GM18502 (cell line): ENCODE data around the gene SLC8B1.
A peak's percentile ranks its signal among the peaks of the same experiment; 100 is the strongest.

Experiments
- ATAC-seq: cut with Tn5 transposase; IDR thresholded peaks from one replicate; pipeline ENCODE4 v1.9.1; 2021; ENCODE audit warnings: mild to moderate bottlenecking; ENCODE audit not compliant: unreplicated experiment, poor library complexity

Gene SLC8B1

GRCh38 chr12:113334786-113335539, at the start of gene SLC8B1:
Gene SLC8B1 (minus strand): TSS chr12:113335109. CDS start chr12:113332878, 2,231 bp downstream.
- ATAC-seq: peak; percentile 92

DNA sequence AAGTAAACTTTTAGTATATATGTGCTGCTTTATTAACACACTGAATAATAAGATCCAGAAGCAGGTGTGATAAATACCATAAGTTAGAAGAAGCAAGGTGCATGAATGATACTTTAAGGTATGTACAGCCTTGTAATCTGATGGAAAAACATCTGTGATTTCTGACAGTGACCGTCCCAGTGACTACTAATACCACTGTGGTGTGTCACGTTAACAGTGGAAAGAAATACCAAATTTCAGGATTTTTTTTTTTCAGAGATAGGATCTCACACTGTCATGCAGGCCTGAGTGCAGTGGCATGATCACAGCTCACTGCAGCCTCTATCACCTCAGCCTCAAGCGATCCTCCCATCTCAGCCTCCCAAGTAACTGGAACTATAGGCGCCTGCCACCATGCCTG, 47.3 kb upstream of the SLC8B1 start:
- ATAC-seq: no peak

- no peak for ATAC-seq
These were observed 46.3 kb upstream of the SLC8B1 start for GRCh38 chr12:113381220-113381619.

DNA sequence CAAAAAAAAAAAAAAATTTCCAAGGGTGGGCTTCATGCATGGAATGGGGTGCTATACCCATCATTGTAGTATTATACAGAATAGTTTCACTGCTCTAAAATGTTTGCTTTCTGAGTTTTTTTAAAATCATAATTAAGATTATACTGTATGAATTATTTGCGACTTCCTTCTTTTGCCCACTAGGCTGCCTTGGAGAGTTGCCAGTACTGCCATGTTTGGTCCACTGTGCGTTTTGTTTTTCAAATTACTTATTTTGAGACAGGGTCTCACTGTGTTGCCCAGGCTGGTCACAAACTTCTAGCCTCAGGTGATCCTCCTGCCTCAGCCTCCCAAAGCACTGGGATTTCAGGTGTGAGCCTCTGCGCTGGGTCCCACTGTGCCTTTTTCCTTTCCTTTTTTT, 43.4 kb upstream of the SLC8B1 start:
- ATAC-seq: no peak

DNA sequence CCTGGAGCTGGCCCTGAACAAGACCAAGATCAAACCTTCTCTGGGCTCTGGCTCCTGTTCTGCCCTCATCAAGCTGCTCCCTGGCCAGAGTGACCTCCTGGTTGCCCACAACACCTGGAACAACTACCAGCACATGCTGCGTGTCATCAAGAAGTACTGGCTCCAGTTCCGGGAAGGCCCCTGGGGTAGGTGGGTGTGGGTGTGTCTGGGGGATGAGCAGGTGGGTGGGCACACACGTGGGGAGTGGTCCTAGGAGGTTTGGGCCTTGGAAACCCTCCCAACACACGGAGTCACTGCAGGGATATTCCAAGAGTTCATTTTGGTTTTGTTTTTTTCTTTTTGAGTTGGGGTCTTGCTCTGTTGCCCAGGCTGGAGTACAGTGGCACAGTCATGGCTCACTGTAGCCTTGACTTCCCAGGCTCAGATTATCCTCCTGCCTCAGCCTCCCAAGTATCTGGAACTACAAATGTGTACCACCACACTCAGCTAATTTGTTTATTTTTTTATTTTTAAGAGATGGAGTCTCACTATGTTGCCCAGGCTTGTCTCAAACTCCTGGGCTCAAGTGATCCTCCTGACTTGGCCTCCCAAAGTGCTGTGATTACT, 40.0 kb upstream of the SLC8B1 start:
- ATAC-seq: no peak

- no peak for ATAC-seq
These were observed 39.1 kb upstream of the SLC8B1 start for GRCh38 chr12:113373969-113374368.

- no peak for ATAC-seq
These were observed 38.5 kb upstream of the SLC8B1 start for GRCh38 chr12:113373440-113373839.

DNA sequence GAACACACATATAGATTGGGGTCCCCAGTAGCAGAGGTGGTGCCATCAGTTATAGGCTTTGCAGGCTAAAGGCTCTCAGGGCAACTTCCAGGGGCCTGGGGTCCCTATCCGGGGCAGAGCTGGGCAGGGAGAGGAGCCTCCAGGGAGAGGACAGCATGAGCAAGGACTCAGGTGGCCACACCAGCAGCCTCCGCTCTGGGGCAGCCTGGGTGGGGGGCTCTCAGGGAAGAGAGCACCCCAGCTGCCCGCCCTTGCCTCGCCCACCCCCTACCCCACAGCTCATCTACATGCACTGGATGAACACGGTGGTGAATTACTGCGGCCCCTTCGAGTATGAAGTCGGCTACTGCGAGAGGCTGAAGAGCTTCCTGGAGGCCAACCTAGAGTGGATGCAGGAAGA, 37.5 kb upstream of the SLC8B1 start:
- ATAC-seq: no peak

DNA sequence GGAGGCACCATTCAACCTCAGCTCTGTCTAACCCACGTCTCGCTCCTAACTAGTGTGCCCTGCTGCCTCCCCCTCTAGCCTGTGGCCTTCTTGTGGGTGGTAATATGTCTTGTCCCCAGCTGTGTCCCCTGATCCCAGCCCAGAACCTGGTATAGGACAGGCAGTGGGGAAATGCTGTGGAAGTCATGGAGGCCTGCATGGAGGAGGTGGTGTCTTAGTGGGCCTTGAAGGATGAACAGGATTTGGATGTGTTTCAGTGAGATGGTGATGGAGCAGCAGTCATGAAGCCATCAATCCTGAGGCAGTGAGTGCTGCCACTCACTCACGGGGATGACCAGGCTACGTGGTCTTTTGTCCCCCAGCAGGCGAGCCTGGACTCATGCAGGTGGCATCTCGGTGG, 36.9 kb upstream of the SLC8B1 start:
- ATAC-seq: no peak

DNA sequence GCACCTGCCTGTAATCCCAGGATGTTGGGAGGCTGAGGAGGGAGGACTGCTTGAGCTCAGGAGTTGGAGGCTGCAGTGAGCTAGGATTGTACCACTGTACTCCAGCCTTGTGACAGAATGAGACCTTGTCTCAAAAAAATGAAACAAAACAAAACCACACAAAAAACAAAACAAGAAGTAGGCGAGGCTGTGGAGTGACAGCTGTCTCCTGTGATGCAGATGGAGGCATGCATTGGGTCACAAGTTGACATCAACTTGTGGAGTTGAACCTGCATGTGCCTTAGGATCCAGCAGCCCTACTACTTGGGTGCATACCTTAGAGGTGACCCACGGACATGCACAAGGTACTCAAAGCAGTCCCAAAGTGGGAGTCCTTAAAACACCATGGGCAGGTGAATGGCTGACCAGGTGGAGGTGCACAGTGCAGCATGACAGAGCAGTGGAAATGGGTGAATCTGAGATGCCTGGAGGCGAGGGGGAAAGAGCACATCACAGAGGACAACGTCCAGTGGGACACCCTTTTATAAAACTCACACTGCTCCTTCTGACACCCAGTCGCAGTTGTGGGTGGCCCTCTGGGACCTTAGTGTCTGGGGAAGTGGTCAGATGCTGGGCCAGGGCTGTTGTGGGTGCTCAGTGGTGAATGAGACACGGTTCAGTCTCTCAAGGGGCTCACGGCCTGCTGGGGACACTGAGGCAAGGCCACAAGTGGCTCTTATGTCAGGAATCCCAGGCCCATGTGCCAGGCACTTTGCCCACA, 36.2 kb upstream of the SLC8B1 start:
- ATAC-seq: no peak

GRCh38 chr12:113369391-113369985, 34.6 kb upstream of the SLC8B1 start:
- ATAC-seq: no peak

DNA sequence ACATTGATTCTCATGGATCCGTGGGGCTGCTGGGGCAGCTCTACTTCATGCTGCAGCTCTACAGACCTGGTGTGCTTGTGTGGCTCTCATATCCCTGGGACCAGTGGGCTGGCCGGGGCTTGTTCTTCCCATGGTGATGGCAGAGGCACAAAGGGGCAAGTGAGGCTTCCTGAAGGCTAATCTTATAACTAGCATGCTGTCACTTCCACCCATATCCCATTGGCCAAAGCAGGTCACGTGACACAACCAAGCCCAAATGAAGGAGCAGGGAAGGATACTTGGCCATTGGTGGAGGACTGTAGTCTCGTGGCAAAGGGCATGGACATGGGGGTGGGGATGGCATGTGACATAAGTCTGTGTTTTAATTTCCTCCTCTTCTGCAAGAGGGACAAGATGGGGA, 33.4 kb upstream of the SLC8B1 start:
- ATAC-seq: no peak

DNA sequence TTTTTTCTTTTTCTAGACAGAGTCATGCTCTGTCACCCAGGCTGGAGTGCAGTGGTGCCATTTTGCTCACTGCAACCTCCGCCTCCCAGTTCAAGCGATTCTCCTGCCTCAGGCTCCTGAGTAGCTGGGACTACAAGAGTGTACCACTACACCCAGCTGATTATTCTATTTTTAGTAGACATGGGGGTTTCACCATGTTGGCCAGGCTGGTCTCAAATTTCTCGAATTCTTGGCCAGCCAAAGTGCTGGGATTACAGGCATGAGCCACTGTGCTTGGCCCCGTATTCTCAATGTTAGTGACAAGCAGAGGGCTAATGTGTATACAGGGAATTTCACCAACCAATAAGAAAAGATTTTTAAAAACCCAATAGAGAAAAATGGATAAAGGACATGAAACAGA, 31.9 kb upstream of the SLC8B1 start:
- no peak for ATAC-seq

DNA sequence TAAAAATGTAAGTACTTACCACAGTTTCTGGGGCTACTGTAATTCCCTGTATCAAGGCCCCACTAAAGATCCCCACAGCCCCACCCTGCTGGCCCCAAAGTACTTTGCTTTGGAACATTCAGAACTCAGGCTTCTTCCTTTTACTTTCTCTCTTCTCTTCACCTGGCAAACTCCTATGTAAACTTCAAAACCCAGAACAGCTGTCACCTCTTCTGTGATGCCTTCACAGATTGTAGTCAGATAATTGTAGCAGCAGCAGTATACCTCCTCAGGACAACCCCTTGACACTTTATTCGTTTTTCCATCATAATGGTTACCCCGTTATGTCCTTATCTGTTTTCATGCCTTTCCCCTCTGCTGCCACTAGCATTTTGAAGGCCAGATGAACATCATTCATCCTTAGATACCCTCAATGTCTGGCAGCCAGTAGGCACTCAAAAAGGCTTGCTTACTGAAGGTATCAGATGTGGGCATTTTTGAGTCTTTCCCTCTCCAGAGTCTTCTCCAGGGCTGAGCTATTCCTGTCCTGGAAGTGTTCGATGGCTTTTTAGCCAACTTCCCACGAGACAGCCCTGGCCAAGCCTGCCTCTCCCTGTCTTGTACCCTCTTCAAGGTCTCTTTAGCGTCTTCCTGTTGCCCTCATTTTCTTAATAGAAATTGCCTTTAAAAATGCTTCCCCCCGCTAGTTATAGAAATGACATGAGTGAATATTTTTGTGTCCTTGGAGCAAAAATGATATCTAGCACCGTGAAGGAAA, 30.9 kb upstream of the SLC8B1 start:
- ATAC-seq: no peak

DNA sequence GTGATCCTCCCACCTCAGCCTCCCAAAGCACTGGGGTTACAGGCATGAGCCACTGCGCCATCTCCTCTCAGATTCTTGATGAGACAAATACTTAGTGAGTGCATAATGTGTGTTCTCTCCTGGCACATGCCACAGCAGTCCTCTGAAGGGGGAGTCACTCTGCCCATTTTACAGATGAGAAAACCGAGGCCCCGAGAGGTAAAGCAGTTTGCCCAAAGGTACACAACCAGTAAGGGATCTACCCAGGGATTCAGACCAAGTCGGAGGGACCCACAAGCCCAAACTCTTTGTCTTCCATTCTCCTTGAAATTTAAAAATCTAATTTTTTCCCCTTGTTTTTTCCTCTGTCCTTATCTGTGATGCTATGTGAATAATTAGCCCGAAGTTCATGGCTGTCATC, 29.8 kb upstream of the SLC8B1 start:
- no peak for ATAC-seq

DNA sequence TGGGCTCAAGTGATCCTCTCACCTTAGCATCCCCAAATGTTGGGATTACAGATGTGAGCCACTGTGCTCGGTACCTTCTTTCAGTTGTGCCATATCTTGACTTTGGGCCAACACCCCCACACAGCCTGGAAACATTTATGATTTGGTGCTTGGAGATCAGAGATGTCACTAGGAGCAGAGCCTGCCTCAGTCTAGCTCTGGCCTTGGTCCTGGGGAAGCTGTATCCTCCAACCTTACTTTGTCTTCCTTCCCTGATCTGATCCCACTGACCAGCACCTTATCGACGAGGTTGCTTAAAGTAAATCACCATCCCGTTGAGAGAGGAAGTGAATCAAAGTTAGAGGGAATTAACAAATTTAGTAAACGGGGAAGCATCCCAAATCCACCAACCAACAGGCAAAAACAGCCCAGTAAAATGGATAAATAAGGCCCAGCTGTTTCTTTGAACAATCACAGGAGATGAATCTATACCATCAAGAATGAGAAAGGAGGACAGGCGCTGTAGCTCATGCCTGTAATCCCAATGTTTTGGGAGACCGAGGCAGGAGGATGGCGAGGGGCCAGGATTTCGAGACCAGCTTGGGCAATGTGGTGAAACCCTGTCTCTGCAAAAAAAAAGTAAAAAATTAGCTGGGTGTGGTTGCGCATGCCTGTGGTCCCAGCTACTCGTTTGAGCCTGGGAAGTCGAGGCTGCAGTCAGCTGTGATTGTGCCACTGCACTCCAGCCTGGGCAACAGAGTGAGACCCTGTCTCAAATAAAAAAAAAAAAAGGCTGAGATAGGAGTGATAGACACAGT, 26.9 kb upstream of the SLC8B1 start:
- no peak for ATAC-seq

- no peak for ATAC-seq
These were observed 25.2 kb upstream of the SLC8B1 start for GRCh38 chr12:113359939-113360748.

DNA sequence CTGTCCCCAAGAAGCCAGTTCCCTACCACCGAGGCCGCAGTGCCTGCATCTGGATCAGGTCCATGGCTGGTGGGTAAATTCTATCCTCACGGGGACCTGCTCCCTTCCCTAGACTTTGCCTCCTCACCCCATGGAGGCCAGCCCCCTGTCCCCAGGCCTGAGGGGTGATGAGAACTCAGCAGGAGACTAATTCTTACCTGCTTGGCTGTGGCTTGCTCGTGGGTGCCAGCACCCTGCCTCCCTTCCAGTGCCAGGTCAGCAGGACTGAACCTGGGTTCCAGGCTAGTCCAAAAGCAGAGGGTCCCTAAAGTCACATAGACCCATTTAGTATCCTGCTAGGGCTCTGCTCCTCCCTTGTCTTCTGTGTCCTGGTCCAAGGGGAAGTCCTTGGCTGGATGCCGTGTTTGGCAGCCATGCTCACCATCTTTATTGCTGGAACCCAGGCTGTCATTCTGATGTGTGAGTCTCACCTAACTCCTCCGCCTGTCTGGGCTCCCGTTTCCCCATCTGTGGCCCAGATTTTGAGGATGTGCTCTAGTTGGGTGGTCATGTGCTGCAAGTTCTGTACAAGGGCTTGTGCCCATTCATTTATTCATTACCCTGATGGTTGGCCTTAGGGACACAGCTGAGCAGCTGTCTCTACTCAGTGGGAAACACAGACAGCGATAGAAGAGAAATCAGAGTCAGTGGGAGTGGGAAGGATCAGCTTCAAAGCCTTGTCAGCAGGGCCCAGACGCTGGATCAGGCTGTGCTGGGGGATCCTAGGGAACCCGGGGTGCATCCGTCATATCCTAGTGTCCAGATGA, 24.4 kb upstream of the SLC8B1 start:
- ATAC-seq: no peak
